M059J (cell line): ENCODE results near the gene EFCAB11. TPM values are rescaled to one million over a fixed set of nuclear protein-coding genes. Genes with fewer than 3 reads are reported as not detected.

Experiments used
- DNase-seq: peaks from one replicate; pipeline ENCODE4 v3.0.0-alpha.2; 2012; ENCODE audit warnings: low read depth
- total RNA-seq: library from RNA; depleted of rRNA; stranded (reverse); fragments of >200 nt; shearing (Covaris generic); gene quantifications from 2 replicates; pipeline ENCODE4 v1.2.3, GENCODE V29; 2014

EFCAB11 gene
- total RNA-seq, 1 experiment from 2014 or later = 11.9 TPM

- DNase-seq = no peak
Observed at GRCh38 chr14:89814126-89814525, 140.4 kb downstream of the EFCAB11 start.

DNA sequence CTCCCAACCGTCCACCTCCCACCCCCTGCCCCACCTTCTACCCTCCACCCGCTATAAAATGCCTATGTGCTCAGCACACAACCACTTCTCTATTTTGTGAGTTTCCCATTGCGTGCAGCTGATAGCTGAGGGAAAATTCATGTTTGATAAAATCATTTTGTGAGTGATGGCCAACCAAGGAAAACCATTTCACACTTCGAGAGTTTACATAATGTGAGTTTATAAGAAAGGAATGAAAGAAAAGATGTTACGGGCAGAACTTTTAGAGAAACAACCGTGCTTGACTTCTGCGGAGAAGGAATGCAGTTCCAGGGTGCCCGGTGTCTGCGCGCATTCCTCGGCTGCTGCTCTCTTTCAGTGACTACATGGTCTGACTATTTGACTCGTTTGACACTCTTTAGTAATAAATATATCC, 140.9 kb downstream of the EFCAB11 start:
- DNase-seq = peak; percentile 40

GRCh38 chr14:89811954-89812575, 142.5 kb downstream of the EFCAB11 start:
- DNase-seq = no peak

DNA sequence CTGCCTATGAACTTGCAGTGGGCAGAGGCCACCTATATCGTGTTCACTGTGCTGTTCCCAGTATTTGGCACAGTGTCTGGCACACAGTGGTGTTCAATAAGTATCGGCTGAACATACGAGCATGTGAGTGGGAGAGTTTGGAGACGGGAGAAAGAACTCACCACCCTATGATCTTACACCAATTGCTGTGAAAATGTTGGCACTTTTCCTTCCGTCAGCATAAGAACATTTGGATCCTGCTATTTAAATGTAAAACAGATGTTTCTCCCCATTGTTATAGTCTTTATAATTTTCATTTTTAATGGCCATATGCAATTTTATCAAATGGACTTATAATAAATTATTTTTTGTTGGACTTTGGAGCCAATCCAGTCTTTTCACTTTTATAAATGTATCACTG, 144.4 kb downstream of the EFCAB11 start:
- no peak for DNase-seq

DNA sequence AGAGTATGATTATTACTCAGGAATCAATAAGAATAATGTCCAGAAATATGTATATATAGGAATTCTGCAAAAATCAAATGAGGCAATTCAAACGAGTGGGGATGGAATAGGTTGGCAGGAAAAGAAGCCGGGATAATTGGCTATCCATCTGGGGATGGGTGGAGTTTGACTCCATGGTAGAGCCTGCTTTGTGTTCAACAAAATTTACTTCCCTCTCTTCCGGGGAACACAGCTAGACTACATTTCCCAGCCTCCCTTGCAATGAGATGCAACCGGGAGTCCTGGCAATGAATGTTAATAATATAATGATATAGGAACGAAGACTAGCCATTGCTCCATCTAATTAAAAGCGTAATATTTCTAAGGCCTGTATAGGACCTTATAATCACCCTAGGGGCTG, 146.6 kb downstream of the EFCAB11 start:
- DNase-seq = no peak

DNA sequence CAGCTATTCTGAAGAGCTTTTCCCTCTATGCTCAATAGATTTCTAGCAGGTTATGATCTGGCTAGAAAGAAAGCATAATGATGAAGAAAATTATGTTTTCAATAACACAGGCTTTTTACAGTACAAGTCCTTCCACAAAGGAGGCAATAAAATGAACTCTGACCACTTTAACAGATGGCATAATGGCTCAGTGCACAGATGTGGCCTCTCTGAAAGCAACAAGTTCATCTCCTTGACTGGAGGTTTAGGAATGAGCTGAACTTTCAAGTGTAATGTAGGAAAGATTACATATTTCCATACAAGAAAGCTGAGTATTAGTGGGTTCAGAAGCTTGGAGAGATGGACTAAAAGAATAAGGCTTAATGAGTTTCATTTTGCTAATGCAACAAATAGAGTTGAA, 147.4 kb downstream of the EFCAB11 start:
- DNase-seq = no peak

- DNase-seq = no peak
Observed at GRCh38 chr14:89806451-89806850, 148.1 kb downstream of the EFCAB11 start.

GRCh38 chr14:89805501-89805900, 149.0 kb downstream of the EFCAB11 start:
- peak; percentile 24 for DNase-seq

DNA sequence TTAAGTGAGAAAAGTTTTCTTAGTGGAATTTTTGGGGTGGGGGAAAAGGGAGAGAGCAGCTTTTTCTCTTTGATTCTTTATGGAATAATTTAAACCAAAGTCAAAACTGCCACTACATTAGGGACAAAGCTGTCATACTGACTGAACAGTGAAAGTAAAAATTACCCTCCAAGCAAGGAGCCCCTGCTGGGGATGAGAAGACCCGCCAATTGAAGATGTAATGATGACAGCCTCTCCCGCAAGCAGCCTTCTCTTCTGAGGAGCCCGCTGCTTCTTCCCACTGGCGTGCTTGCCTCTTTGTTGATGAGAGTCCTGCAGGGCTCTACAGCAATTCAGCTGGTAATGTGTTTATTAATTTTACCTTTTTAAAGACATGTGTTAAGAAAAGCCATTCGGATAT, 151.0 kb downstream of the EFCAB11 start:
- no peak for DNase-seq

DNA sequence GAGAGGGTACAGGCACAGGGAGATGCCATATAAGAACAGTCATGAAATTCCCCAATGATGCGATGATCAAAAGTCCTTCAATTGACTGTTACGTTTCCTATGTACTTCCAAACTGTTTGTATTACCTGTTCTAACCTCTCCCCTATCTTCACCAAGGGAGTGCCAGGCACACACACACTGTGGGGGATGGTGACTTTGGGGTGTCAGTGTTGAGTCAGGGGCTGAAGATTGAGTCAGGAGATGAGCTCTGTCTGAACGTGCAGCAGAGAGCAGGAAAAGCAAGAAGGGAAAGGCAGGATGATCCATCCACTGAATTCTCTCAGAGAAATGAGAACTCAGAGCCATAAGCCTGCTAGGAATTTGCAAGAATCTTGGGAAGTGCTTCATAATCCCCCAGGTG, 153.4 kb downstream of the EFCAB11 start:
- DNase-seq = peak; percentile 11

DNA sequence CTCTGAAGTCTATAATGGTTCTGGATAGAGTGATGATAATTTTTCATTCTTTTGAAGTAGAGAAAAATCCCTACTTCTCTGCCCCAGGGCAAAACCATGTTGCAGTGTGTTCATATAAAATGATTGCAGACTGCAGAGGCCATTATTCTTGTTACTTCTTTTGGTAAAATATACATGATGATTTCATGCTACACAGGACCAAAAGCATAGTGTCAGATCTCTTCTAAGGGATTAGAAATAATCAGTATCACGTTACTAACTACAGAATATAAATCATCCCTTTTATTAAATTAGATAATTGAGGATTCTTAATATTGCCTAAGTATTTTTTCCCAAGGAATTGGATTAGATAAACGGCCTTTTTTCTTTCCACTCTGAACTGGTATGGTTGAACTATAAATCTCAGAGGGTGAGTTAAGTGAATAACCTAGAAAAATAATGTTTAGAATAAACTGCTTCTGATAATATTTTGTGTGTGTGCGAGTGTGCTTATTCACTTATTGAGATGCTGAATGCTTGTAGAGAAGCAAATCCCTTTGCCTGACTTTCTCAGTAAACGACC, 156.2 kb downstream of the EFCAB11 start:
- no peak for DNase-seq

DNA sequence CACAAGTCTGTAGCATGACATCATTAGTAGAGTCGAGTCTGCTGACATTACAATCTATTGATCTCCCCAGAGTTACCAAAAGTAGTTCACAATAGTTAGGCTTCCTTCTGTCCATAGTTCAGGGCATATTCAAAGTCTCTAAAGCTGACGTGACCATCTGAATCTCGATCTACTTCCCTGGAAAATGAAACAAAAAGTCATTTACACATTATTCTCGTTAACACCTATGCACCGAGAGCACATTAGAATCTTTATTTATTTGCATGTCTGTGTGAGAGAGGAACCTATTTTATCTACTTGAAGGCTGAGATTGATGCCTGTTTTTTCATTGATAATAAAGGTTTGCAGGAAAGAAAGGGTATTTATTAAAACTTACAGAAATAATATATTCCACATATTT, 157.4 kb downstream of the EFCAB11 start:
- no peak for DNase-seq

DNA sequence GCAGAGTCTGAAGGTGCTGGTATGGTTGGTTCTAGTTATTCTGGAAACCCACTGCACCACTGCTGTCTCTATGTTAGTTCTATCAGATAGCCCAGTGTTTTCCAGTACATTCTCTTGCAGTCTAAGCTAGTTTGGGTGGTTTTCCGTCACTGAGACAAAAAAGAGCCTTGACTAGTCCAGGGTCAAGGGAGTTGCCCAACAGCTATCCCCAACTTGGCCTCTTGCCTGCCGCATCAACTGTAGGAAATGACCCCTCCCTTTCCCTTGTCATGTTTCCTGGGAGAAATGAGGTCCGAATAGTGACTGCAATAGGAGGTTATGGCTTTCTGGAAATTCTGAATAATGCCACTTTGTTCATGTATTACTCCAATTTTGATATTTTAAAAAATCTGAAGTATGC, 160.4 kb downstream of the EFCAB11 start:
- DNase-seq = no peak

- DNase-seq = no peak
Observed at GRCh38 chr14:89793367-89793716, 161.2 kb downstream of the EFCAB11 start.

DNA sequence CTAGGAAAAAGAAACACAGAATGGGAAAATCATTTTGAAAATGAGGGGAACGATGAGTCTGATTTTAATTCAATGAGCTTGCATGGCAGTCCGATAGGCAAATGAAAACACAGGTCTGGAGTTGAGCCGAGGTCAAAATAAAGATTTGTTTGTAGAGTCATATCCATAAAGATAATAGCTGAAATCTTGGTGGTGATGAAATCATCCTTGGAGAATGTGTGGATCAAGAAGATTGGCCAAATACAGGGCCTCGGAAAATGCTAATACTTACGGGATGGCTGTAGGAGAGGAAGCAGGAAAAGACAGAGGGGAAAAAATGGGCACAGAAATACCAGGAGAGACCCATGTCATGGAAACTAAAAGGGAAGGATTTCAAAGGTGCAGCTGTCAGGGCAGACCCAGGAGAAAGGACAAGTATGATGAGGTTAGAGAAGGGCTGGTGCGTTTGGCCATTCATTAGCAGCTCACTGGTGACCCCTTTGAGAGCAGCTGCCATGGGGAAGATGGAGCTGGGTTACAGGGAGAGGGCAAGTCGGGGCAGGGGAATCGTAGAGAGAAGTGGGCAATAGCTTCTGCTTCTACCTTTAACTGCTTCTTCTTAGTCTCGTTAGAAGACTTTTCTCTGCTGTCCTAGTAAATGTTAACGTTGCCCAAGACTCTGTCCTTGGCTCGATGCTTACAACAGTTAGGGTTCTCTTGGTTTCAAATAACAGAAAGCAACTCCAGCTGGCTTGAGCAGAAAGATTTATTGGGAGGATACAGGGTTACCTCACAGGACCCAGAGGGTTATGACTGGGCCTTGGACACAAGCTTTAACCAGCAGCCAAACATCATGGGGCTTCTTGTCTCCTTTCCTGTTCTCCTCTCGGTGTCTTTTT, 161.8 kb downstream of the EFCAB11 start:
- DNase-seq = peak; percentile 31

DNA sequence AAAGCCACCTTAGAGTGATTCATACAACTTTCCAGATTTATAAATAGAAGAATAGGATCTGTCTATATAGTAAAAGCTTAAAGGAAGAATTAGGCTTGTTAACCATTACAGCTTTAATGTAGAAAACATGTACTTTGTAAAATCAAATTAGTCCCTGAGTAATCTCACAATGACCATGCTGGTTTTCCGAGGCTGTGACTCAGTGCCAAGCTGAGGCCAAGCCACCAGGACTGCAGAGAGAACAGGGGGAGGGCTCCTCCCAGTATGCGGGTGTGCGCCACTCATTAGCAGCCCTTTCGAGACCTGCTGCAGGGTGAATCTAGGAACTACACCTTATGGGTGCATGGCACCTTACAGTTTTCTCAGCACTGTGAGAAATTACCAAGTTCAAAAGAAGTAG, 167.0 kb downstream of the EFCAB11 start:
- peak; percentile 68 for DNase-seq

GRCh38 chr14:89781046-89781445, 173.5 kb downstream of the EFCAB11 start:
- DNase-seq = no peak

GRCh38 chr14:89779707-89780106, 174.8 kb downstream of the EFCAB11 start:
- DNase-seq = no peak

- DNase-seq = no peak
Observed at GRCh38 chr14:89775946-89776345, 178.6 kb downstream of the EFCAB11 start.

DNA sequence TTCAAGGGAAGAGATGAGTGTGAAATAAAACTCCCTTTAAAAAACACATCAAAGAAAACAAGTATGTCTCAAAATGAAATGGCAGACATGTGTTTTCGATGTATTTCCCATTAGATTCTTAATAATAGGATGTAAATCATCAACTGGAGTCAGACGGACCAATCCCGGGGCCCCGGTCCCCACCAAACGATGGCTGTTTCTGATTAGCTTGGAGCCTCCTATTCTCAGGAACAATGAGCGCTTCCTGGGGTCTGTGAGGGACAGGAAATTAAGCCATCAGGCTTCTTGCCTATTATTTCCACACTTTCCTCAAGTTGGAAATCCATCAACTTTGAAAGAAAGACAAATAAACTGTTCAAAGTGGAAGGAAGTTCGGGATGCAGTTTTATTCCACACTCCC, 179.4 kb downstream of the EFCAB11 start:
- no peak for DNase-seq

DNA sequence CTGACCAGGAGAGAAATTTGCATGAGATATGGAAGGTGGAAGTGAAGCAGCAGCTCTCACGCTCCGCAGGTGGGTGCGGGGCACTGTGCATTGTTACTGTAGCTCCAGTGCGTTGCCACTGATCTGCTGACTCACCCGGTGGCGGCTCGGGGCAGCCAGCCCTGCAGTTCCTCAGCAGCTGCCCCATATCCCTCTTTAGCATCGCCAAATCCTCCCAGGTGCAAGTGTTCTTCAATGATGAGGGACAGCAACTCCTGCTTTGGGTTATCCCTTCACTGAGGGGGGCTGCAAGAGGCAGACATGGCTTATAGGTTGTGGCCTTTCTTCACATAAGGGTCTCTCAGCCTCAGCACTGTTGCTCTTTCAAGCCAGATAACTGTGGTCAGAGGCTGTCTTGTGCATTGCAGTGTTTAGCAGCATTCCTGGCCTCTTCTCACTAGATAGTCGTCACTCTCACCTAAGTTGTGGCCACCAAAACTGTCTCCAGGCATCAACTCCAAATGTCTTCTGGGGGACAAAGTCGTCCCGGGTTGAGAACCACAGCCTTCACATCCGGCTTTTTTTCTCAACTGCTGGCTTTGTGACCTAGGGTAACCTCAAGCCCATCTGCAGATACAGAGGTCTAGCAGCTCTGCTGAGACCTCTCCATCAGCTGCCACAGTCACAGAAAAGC, 180.8 kb downstream of the EFCAB11 start:
- DNase-seq = peak; percentile 78

DNA sequence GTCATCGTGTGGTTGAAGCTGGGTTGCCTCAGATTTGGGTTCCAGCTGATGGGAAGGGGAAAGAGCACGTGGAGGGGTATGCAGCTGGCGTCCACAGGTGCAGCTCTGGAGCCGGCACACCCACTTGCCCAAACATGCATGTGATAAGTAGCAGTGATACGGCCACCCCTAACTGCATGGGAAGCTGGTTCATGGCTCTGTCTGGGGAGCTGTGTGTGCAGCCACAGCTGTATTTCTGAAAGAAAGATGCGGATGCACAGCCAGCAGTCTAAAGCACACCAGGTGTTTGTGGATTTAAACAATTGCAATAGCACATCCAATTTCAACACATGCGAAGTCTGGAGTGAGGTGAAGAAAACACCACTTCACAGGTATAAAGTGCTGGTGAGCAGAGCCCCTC, 181.4 kb downstream of the EFCAB11 start:
- no peak for DNase-seq

DNA sequence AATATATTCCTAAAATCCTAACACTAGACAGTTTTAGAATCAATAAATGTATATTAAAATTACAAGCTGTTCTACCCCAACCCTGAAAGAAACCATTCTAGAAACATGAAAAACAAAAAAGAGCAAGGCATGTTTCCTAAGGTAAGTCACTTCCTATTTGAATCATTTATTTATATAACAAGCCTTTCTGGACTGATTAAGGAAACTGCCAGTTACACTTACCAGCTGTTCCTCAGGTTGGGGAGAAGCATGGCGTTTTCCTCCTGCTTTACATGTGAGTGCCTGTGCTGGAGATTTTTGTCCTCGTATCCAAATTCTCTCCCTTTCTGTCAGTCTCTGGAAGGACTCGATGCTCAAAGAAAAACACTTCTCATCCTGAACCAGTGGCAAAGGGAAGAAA, 183.3 kb downstream of the EFCAB11 start:
- DNase-seq = peak; percentile 47
